AG10803 (cell line): ENCODE results near the gene MFAP4.
"Not testable (repeated sequence)": the region's sequence is repeated elsewhere in the genome, so short reads cannot be mapped to it uniquely, and the experiment has no call there.

Source experiments
- DNase-seq: peaks from one replicate; pipeline ENCODE4 v3.0.0; 2010; ENCODE audit warnings: low read depth
- H3K4me3 ChIP-seq: 2 replicates; pipeline ENCODE4 v1.5.1; 2011; ENCODE audit warnings: mild to moderate bottlenecking, low read length, control low read depth
- TF ChIP-seq, protein P1 (sequence below): conservative IDR thresholded peaks from 2 replicates; pipeline ENCODE4 v1.5.1; 2011; ENCODE audit warnings: mild to moderate bottlenecking, low read length, control low read depth, inconsistent platforms

MFAP4 gene

DNA sequence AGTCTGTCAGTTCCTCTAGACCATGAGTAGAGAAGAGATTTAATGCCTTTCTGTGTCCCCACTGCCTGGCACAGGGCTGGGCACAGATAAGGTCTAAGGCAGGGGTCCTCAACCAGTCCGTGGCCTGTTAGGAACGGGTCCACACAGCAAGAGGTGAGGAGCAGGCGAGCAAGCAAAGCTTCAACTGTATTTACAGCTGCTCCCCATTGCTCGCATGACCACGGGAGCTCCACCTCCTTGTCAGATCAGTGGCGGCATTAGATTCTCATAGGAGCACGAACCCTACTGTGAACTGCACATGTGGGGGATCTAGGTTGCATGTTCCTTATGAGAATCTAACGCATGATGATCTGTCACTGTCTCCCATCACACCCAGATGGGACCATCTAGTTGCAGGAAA, 26.2 kb downstream of the MFAP4 start:
- TF ChIP-seq, protein P1, sequence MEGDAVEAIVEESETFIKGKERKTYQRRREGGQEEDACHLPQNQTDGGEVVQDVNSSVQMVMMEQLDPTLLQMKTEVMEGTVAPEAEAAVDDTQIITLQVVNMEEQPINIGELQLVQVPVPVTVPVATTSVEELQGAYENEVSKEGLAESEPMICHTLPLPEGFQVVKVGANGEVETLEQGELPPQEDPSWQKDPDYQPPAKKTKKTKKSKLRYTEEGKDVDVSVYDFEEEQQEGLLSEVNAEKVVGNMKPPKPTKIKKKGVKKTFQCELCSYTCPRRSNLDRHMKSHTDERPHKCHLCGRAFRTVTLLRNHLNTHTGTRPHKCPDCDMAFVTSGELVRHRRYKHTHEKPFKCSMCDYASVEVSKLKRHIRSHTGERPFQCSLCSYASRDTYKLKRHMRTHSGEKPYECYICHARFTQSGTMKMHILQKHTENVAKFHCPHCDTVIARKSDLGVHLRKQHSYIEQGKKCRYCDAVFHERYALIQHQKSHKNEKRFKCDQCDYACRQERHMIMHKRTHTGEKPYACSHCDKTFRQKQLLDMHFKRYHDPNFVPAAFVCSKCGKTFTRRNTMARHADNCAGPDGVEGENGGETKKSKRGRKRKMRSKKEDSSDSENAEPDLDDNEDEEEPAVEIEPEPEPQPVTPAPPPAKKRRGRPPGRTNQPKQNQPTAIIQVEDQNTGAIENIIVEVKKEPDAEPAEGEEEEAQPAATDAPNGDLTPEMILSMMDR, result no peak
- no peak overlapping the region for H3K4me3 ChIP-seq
- DNase-seq, result no peak

- H3K4me3 ChIP-seq, result no peak overlapping the region
- TF ChIP-seq, protein P1, result no peak
- no peak for DNase-seq
Measured at GRCh38 chr17:19359856-19360255, 27.1 kb downstream of the MFAP4 start.

- no peak overlapping the region for H3K4me3 ChIP-seq
Measured at GRCh38 chr17:19359151-19359550, 27.8 kb downstream of the MFAP4 start.

DNA sequence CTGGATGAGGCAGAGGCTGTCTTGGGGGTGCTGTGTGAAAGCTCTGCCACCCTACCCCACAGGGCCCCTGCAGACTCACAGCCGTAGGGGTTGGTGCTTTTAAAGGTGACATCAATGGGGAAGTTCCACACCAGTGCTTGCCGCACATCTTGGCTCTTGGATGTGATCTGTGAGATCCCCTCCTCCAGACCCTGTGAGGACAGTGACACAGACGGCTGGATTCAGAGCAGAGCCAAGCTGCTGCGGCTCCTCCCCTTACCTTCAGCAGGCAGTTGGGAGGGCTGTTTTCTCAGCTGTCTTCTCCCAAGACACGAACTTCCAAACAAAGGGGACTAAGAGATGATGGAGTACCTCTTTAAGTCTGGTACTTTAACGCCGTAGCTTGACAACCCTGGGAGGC, 29.2 kb downstream of the MFAP4 start:
- H3K4me3 ChIP-seq, result no peak overlapping the region
- DNase-seq, result no peak

More at GRCh38 chr17:19359151-19359550, 27.8 kb downstream of the MFAP4 start:
- TF ChIP-seq, protein P1, result no peak
- no peak for DNase-seq

DNA sequence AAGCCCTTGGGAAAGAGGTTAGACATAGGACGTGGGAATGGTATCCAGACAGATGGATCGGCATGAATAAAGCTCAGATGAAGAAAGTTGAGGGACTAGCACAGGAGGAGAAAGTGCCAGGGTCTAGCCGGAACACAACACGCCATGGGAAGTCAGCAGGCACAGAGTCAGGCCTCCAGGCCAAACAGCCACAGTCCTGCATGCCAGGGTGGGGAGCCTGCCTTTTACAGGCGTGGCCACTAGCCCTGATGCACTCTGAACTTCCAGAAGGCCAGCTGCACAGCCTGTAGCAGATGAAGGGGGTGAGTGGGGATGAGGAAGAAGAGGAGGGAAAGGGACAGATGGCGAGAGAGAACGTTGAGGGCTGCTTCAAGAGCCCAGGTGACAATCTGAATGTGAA, 29.6 kb downstream of the MFAP4 start:
- TF ChIP-seq, protein P1, result no peak
- no peak for DNase-seq
- no peak overlapping the region for H3K4me3 ChIP-seq

More for the DNA sequence above, 29.2 kb downstream of the MFAP4 start:
- TF ChIP-seq, protein P1, result no peak

DNA sequence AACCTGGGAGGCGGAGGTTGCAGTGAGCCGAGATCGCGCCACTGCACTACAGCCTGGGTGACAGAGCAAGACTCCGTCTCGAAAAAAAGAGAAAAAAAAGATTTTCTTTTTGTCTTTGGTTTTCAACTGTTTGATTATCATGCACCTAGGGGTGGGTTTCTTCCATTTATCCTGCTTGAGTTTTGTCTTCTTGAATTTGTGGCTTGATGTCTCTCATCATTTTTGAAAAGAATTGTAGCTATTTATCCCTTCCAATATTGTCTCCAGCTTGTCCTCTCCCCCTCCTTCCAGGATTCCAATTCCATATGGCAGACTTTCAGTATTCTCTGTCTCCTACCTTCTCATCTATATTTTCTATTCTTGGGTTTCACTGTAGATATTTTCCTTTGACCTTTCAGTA, 32.2 kb downstream of the MFAP4 start:
- TF ChIP-seq, protein P1, result no peak
- no peak for DNase-seq
- no peak overlapping the region for H3K4me3 ChIP-seq

GRCh38 chr17:19353401-19353800, 33.6 kb downstream of the MFAP4 start:
- H3K4me3 ChIP-seq, DNase-seq: not testable (repeated sequence)

DNA sequence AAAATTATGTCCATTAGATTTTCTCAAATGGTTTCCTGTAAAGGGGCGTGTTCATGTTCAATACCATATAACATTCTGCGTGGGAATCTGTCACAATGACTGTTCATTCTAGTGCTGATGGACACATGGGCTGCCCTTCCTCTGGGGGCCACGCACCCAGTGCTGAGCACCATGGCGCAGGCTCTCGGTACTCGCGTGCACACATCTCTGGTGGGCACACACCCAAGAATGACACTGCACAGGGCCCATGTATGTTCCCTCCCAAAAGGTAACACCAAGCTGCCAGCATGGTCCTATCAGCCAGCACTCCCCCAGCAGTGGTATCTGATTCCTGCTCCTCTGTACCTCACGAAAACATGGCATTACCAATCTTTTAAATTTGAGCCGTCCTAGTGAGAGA, 38.2 kb downstream of the MFAP4 start:
- no peak overlapping the region for H3K4me3 ChIP-seq
- no peak for DNase-seq
- TF ChIP-seq, protein P1, result no peak
